HepG2 (cell line): Measurements from ENCODE around the gene SERHL2. TPM values are rescaled to one million over a fixed set of nuclear protein-coding genes. Genes with fewer than 3 reads are reported as not detected.

Experiments
- DMAP1 ChIP-seq: IDR thresholded peaks from 2 replicates; pipeline ENCODE4 v1.6.1; 2016
- HNRNPUL1 ChIP-seq: fragments of 200-400 bp; formaldehyde crosslinking; IDR thresholded peaks from 2 replicates; pipeline ENCODE4 v1.6.1; 2017; ENCODE audit warnings: low read depth, mild to moderate bottlenecking, low read length, moderate library complexity
- KDM5A ChIP-seq: fragments of 200-600 bp; sonication (generic); IDR thresholded peaks from 2 replicates; pipeline ENCODE4 v1.7.0; 2018; ENCODE audit warnings: antibody characterized with exemption, mild to moderate bottlenecking, low read length, borderline replicate concordance
- KLF12 ChIP-seq: sonication (generic); formaldehyde crosslinking; IDR thresholded peaks from 2 replicates; pipeline ENCODE4 v1.4.0; 2020; ENCODE audit warnings: missing genetic modification reagents, borderline replicate concordance
- MIER3 ChIP-seq: IDR thresholded peaks from 2 replicates; pipeline ENCODE4 v1.6.1; 2016; ENCODE audit warnings: missing compliant biosample characterization, borderline replicate concordance
- PRMT3 ChIP-seq: sonication (generic); formaldehyde crosslinking; IDR thresholded peaks from 2 replicates; pipeline ENCODE4 v1.8.1; 2022; ENCODE audit warnings: low read depth, mild to moderate bottlenecking, moderate library complexity, missing genetic modification reagents, borderline replicate concordance
- REL ChIP-seq: sonication (generic); formaldehyde crosslinking; conservative IDR thresholded peaks from 2 replicates; pipeline ENCODE4 v1.8.0; 2022; ENCODE audit warnings: mild to moderate bottlenecking, missing genetic modification reagents, moderate library complexity
- RFX3 ChIP-seq: IDR thresholded peaks from 2 replicates; pipeline ENCODE4 v1.6.1; 2016; ENCODE audit warnings: missing biosample characterization, missing genetic modification reagents
- SP140L ChIP-seq: sonication (generic); formaldehyde crosslinking; IDR thresholded peaks from 2 replicates; pipeline ENCODE4 v1.4.0; 2020; ENCODE audit warnings: missing genetic modification reagents, borderline replicate concordance
- SP4 ChIP-seq: sonication (generic); formaldehyde crosslinking; IDR thresholded peaks from 2 replicates; pipeline ENCODE4 v1.8.1; 2023; ENCODE audit warnings: mild to moderate bottlenecking, missing genetic modification reagents
- SRSF4 ChIP-seq: fragments of 200-400 bp; formaldehyde crosslinking; IDR thresholded peaks from one replicate; pipeline ENCODE4 v1.6.1; 2018; ENCODE audit warnings: mild to moderate bottlenecking, low read depth, low read length, moderate library complexity; ENCODE audit not compliant: poor library complexity, severe bottlenecking
- SRY ChIP-seq: sonication (generic); formaldehyde crosslinking; IDR thresholded peaks from 2 replicates; pipeline ENCODE4 v1.8.0; 2022; ENCODE audit warnings: mild to moderate bottlenecking, missing genetic modification reagents
- TAF15 ChIP-seq: fragments of 200-400 bp; formaldehyde crosslinking; IDR thresholded peaks from one replicate; pipeline ENCODE4 v1.6.1; 2018; ENCODE audit warnings: mild to moderate bottlenecking, low read depth, low read length; ENCODE audit not compliant: poor library complexity, severe bottlenecking
- TARDBP ChIP-seq: sonication (generic); formaldehyde crosslinking; IDR thresholded peaks from 2 replicates; pipeline ENCODE4 v1.8.0; 2022; ENCODE audit warnings: mild to moderate bottlenecking, missing genetic modification reagents
- TEAD2 ChIP-seq: sonication (generic); formaldehyde crosslinking; IDR thresholded peaks from 2 replicates; pipeline ENCODE4 v1.9.0; 2021; ENCODE audit warnings: missing genetic modification reagents
- ZFP1 ChIP-seq: IDR thresholded peaks from 2 replicates; pipeline ENCODE4 v1.6.1; 2016
- ZIK1 ChIP-seq: sonication (generic); formaldehyde crosslinking; IDR thresholded peaks from 2 replicates; pipeline ENCODE4 v1.5.0; 2020; ENCODE audit warnings: mild to moderate bottlenecking, low read depth, missing genetic modification reagents, borderline replicate concordance
- ZMAT3 ChIP-seq: sonication (generic); formaldehyde crosslinking; conservative IDR thresholded peaks from 2 replicates; pipeline ENCODE4 v1.7.0; 2021; ENCODE audit warnings: missing genetic modification reagents
- ZNF224 ChIP-seq: sonication (generic); formaldehyde crosslinking; IDR thresholded peaks from 2 replicates; pipeline ENCODE4 v1.5.0; 2020; ENCODE audit warnings: mild to moderate bottlenecking, missing genetic modification reagents
- ZNF234 ChIP-seq: sonication (generic); formaldehyde crosslinking; conservative IDR thresholded peaks from 2 replicates; pipeline ENCODE4 v1.5.1; 2020; ENCODE audit warnings: mild to moderate bottlenecking, missing genetic modification reagents
- ZNF382 ChIP-seq: sonication (generic); formaldehyde crosslinking; IDR thresholded peaks from 2 replicates; pipeline ENCODE4 v1.5.0; 2020; ENCODE audit warnings: missing genetic modification reagents, mild to moderate bottlenecking, borderline replicate concordance
- ZNF670 ChIP-seq: sonication (generic); formaldehyde crosslinking; IDR thresholded peaks from 2 replicates; pipeline ENCODE4 v1.8.0; 2022; ENCODE audit warnings: mild to moderate bottlenecking, missing genetic modification reagents, borderline replicate concordance
- ZNF773 ChIP-seq: sonication (generic); formaldehyde crosslinking; IDR thresholded peaks from 2 replicates; pipeline ENCODE4 v1.4.0; 2020; ENCODE audit warnings: missing genetic modification reagents, borderline replicate concordance
- ZNF816 ChIP-seq: sonication (generic); formaldehyde crosslinking; IDR thresholded peaks from 2 replicates; pipeline ENCODE4 v1.8.0; 2022; ENCODE audit warnings: missing genetic modification reagents, mild to moderate bottlenecking, borderline replicate concordance
- ZSCAN20 ChIP-seq: sonication (generic); formaldehyde crosslinking; IDR thresholded peaks from 2 replicates; pipeline ENCODE4 v1.4.0; 2020; ENCODE audit warnings: missing genetic modification reagents, mild to moderate bottlenecking, borderline replicate concordance
- polyA plus RNA-seq, 8 experiments: library from polyadenylated mRNA; depleted of rRNA in 3 of 8; stranded (reverse) in 7 of 8; unstranded in 1 of 8; fragments of >200 nt; fragmentation: Illumina TruSeq in 4 of 8; extraction: Trizol in 4 of 8; gene quantifications; 2 replicates each; pipeline versions ENCODE4 v1.2.1 to v1.2.3, GENCODE V29; 2011 to 2016; ENCODE audit warnings: low read depth in 4 of 8, missing spikeins in 1 of 8, mixed read lengths in 1 of 8; ENCODE audit not compliant: insufficient read depth in 1 of 8
- total RNA-seq, 5 experiments: library from RNA; depleted of rRNA; stranded (reverse); fragments of >200 nt; fragmentation: Illumina TruSeq; extraction: Trizol; gene quantifications; 2 replicates each; pipeline ENCODE4 v1.2.3, GENCODE V29; 2016; ENCODE audit warnings: low read depth in 1 of 5
- TF ChIP-seq, protein P1 (sequence below): sonication (generic); formaldehyde crosslinking; IDR thresholded peaks from 2 replicates; pipeline ENCODE4 v1.5.1; 2020; ENCODE audit warnings: mild to moderate bottlenecking, missing genetic modification reagents, borderline replicate concordance
- TF ChIP-seq, protein P2 (sequence below): sonication (generic); formaldehyde crosslinking; IDR thresholded peaks from 2 replicates; pipeline ENCODE4 v1.9.0; 2022; ENCODE audit warnings: low read depth, missing genetic modification reagents

Gene SERHL2
- total and polyA plus RNA-seq, 2 of the 13 experiments (the other 11 are each of a cell fraction or from before 2014, with no cell fraction given): 1.0 to 1.8 TPM

DNA sequence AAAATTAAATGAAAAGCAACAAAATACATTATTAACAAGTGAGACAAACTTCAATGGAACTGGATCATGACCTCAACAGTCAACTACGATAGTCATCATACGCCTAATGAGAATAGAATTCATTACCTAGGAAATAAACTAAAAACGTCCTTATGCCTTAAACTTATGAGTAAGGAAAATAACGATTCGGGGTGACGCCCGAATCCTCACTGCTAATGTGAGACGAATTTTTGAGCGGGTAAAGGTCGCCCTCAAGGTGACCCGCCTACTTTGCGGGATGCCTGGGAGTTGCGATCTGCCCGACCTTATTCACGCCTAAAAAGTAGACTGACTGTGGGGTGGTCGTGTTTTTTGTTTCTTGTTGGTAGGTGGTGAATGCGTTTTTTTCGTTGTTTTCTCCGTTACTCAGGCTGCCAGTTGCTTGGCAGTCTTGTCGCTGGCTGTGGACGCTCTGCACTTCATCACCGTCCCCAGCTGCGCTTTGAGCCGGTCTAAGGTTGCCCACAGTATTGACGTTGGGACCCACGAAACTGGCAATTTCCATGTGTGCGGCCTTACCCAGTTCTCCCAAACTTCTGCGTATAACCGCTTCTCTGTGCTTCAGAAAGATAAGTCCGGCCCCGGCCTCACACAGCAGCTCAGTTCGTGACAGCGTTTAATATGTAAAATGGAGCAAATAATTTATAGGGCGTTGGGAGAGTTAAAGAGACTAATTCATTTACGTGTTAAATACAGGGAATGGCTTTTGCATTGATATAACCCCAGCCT is 61.5 kb downstream of the SERHL2 start (continued):
- TF ChIP-seq, protein P1, sequence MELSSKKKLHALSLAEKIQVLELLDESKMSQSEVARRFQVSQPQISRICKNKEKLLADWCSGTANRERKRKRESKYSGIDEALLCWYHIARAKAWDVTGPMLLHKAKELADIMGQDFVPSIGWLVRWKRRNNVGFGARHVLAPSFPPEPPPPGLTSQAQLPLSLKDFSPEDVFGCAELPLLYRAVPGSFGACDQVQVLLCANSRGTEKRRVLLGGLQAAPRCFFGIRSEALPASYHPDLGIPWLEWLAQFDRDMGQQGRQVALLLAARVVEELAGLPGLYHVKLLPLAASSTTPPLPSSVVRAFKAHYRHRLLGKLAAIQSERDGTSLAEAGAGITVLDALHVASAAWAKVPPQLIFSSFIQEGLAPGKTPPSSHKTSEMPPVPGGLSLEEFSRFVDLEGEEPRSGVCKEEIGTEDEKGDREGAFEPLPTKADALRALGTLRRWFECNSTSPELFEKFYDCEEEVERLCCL (CRISPR knock-in tag): peak; percentile 89; the same call in 1 of the 2 replicates
- TF ChIP-seq ZIK1 (CRISPR knock-in tag) (no peak; the same call in 1 of the 2 replicates), RFX3 (peak; percentile 35; the same call in 1 of the 2 replicates), ZNF224 (CRISPR knock-in tag) (peak; percentile 89), DMAP1 (CRISPR knock-in tag) (no peak; the same call in 1 of the 2 replicates), MIER3 (CRISPR knock-in tag) (peak; percentile 97; the same call in 1 of the 2 replicates), ZNF234 (CRISPR knock-in tag) (no peak), ZNF773 (CRISPR knock-in tag) (peak; percentile 26; the same call in 1 of the 2 replicates), PRMT3 (peak; percentile 97), REL (peak; percentile 96), ZNF382 (CRISPR knock-in tag) (no peak), TEAD2 (CRISPR knock-in tag) (no peak), ZMAT3 (CRISPR knock-in tag) (peak; percentile 67; the same call in 1 of the 2 replicates), SP140L (CRISPR knock-in tag) (peak; percentile 97; the same call in 1 of the 2 replicates), KLF12 (CRISPR knock-in tag) (no peak), TARDBP (peak; percentile 93), ZFP1 (CRISPR knock-in tag) (peak; percentile 94), ZNF816 (CRISPR knock-in tag) (0 out of 2 replicates have a peak, but pooled peaks have one; percentile 4), SP4 (peak; percentile 23; the same call in 1 of the 2 replicates), SRY (CRISPR knock-in tag) (no peak; the same call in none of the 2 replicates), KDM5A (no peak), SRSF4 (no peak), ZNF670 (CRISPR knock-in tag) (peak; percentile 92; the same call in 1 of the 2 replicates), ZSCAN20 (CRISPR knock-in tag) (peak; percentile 26; the same call in 1 of the 2 replicates), TAF15 (no peak), HNRNPUL1 (no peak)
- TF ChIP-seq, protein P2, sequence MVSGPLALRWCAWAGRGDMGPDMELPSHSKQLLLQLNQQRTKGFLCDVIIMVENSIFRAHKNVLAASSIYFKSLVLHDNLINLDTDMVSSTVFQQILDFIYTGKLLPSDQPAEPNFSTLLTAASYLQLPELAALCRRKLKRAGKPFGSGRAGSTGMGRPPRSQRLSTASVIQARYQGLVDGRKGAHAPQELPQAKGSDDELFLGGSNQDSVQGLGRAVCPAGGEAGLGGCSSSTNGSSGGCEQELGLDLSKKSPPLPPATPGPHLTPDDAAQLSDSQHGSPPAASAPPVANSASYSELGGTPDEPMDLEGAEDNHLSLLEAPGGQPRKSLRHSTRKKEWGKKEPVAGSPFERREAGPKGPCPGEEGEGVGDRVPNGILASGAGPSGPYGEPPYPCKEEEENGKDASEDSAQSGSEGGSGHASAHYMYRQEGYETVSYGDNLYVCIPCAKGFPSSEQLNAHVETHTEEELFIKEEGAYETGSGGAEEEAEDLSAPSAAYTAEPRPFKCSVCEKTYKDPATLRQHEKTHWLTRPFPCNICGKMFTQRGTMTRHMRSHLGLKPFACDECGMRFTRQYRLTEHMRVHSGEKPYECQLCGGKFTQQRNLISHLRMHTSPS (CRISPR knock-in tag): no peak; the same call in 1 of the 2 replicates
